OCI-LY7 (cell line): ENCODE data around the gene PM20D2.

ENCODE experiments used
- EZH2phosphoT487 ChIP-seq: fragments of 200-600 bp; sonication (generic); IDR thresholded peaks from 2 replicates; pipeline ENCODE4 v1.6.1; 2018; ENCODE audit warnings: low read depth, borderline replicate concordance, mild to moderate bottlenecking, mixed run types, antibody characterized with exemption, low read length, moderate library complexity, mixed read lengths
- TF ChIP-seq, protein P1 (sequence below): fragments of 200-600 bp; sonication (generic); conservative IDR thresholded peaks from 2 replicates; pipeline ENCODE4 v1.5.1; 2014; ENCODE audit warnings: mild to moderate bottlenecking, antibody characterized with exemption, low read length, moderate library complexity, mixed read lengths

DNA sequence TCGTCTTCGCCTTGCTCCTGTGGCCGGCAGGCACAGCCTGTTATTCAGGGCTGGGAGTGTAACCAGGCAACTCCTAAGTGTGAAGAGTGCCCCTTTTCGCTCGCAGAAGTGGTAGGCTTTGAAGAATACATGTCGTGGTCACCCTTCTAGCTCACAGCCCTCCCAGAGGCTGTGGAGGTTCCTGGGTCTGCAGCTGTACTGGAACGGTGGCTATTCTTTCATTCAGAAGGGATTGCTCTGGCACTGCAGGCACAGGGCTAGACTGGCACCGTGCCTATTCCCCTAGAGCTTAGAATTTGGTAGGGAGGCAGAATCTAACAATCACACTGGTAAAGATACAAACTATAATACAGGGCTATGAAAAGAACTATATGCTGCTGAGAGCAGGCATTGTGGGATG is 26.9 kb upstream of the PM20D2 start:
- no peak for TF ChIP-seq EZH2phosphoT487
- TF ChIP-seq, protein P1, sequence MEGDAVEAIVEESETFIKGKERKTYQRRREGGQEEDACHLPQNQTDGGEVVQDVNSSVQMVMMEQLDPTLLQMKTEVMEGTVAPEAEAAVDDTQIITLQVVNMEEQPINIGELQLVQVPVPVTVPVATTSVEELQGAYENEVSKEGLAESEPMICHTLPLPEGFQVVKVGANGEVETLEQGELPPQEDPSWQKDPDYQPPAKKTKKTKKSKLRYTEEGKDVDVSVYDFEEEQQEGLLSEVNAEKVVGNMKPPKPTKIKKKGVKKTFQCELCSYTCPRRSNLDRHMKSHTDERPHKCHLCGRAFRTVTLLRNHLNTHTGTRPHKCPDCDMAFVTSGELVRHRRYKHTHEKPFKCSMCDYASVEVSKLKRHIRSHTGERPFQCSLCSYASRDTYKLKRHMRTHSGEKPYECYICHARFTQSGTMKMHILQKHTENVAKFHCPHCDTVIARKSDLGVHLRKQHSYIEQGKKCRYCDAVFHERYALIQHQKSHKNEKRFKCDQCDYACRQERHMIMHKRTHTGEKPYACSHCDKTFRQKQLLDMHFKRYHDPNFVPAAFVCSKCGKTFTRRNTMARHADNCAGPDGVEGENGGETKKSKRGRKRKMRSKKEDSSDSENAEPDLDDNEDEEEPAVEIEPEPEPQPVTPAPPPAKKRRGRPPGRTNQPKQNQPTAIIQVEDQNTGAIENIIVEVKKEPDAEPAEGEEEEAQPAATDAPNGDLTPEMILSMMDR = no peak
